ENCODE measurements around the gene BACE1-AS. TPM values are rescaled to one million over a fixed set of nuclear protein-coding genes. Genes with fewer than 3 reads are reported as not detected.

BACE1-AS gene
- total RNA-seq, 1 donor from 2014 or later = 17.6 TPM

- no peak for DNase-seq (ENCODE audit: low read depth, low spot score)
- Mint-ChIP-seq H3K9me3 (no peaks in the 10 kb centered on the region), H3K36me3 (ENCODE audit: low read depth) (peaks cover 14% of the 10 kb centered on the region), H3K27me3 (ENCODE audit: low read depth) (no peaks in the 10 kb centered on the region), H3K4me3 (no peak overlapping the region), H3K4me1 (peaks cover 8% of the 10 kb centered on the region), H3K27ac (ENCODE audit: unreplicated experiment) (no peak overlapping the region)
- no peak for TF ChIP-seq CTCF (conservative IDR thresholded peaks at IDR 0.05)
These were observed 1.5 kb downstream of the BACE1-AS start for GRCh38 chr11:117292616-117293015.

- Mint-ChIP-seq H3K9me3 (no peaks in the 10 kb centered on the region), H3K27ac (ENCODE audit: unreplicated experiment) (no peak overlapping the region), H3K4me1 (peaks cover 25% of the 10 kb centered on the region), H3K27me3 (ENCODE audit: low read depth) (no peaks in the 10 kb centered on the region), H3K36me3 (ENCODE audit: low read depth) (peaks cover 5% of the 10 kb centered on the region), H3K4me3 (no peak overlapping the region)
- no peak for DNase-seq (ENCODE audit: low read depth, low spot score)
- no peak for TF ChIP-seq CTCF (conservative IDR thresholded peaks at IDR 0.05)
These were observed 4.4 kb downstream of the BACE1-AS start for GRCh38 chr11:117295438-117296137.

- Mint-ChIP-seq H3K27ac (ENCODE audit: unreplicated experiment) (no peak overlapping the region), H3K27me3 (ENCODE audit: low read depth) (no peaks in the 10 kb centered on the region)
These were observed 5.7 kb downstream of the BACE1-AS start for GRCh38 chr11:117296881-117297280.

GRCh38 chr11:117298195-117298594 is 7.0 kb downstream of the BACE1-AS start:
- Mint-ChIP-seq H3K9me3 (no peaks in the 10 kb centered on the region), H3K27ac (ENCODE audit: unreplicated experiment) (no peak overlapping the region), H3K4me3 (no peak overlapping the region), H3K4me1 (peaks cover 34% of the 10 kb centered on the region), H3K27me3 (ENCODE audit: low read depth) (no peaks in the 10 kb centered on the region), H3K36me3 (ENCODE audit: low read depth) (no peaks in the 10 kb centered on the region)
- no peak for DNase-seq (ENCODE audit: low read depth, low spot score)
- no peak for TF ChIP-seq CTCF (conservative IDR thresholded peaks at IDR 0.05)

More at GRCh38 chr11:117296881-117297280, 5.7 kb downstream of the BACE1-AS start:
- no peak overlapping the region for H3K4me3 Mint-ChIP-seq
- no peak for TF ChIP-seq CTCF (conservative IDR thresholded peaks at IDR 0.05)
- no peaks in the 10 kb centered on the region for H3K9me3 Mint-ChIP-seq
- H3K36me3 Mint-ChIP-seq (ENCODE audit: low read depth) = no peaks in the 10 kb centered on the region
- no peak for DNase-seq (ENCODE audit: low read depth, low spot score)
- H3K4me1 Mint-ChIP-seq = peaks cover 34% of the 10 kb centered on the region

- H3K4me1 Mint-ChIP-seq = peaks cover 38% of the 10 kb centered on the region
- peak overlapping the region; percentile 91 for H3K27ac Mint-ChIP-seq (ENCODE audit: unreplicated experiment)
- no peaks in the 10 kb centered on the region for H3K9me3 Mint-ChIP-seq
- H3K36me3 Mint-ChIP-seq (ENCODE audit: low read depth) = no peaks in the 10 kb centered on the region
- no peaks in the 10 kb centered on the region for H3K27me3 Mint-ChIP-seq (ENCODE audit: low read depth)
- no peak for TF ChIP-seq CTCF (conservative IDR thresholded peaks at IDR 0.05)
- peak overlapping the region; percentile 72 for H3K4me3 Mint-ChIP-seq
- no peak for DNase-seq (ENCODE audit: low read depth, low spot score)
These were observed 8.5 kb downstream of the BACE1-AS start for GRCh38 chr11:117299351-117300282.
